OCI-LY3 (cell line): ENCODE results near the gene FANCD2.

Source experiments
- CTCF ChIP-seq: fragments of 200-600, 300-600 bp; sonication (generic); IDR thresholded peaks from 2 replicates; pipeline ENCODE4 v1.5.1; 2014; ENCODE audit warnings: antibody characterized with exemption, low read length, low read depth
- EZH2phosphoT487 ChIP-seq: fragments of 200-600 bp; shearing (Covaris generic); IDR thresholded peaks from 2 replicates; pipeline ENCODE4 v1.6.1; 2018; ENCODE audit warnings: antibody characterized with exemption, mixed run types, low read depth

- TF ChIP-seq CTCF (no peak), EZH2phosphoT487 (no peak)
Observed at GRCh38 chr3:10149226-10149625, 123.0 kb downstream of the FANCD2 start.
